ENCODE data around the gene CD93.

CD93 gene

GRCh38 chr20:23034721-23035671 is 51.1 kb downstream of the CD93 start, which contains the start of gene SSTR4:
Gene SSTR4 (plus strand): TSS chr20:23035312. CDS start chr20:23035484, 172 bp downstream.
- no peak for FAIRE-seq

GRCh38 chr20:23033918-23034317 is 52.2 kb downstream of the CD93 start:
- FAIRE-seq: no peak

GRCh38 chr20:23032750-23033078 is 53.4 kb downstream of the CD93 start:
- FAIRE-seq: no peak

GRCh38 chr20:23032056-23032749 is 53.9 kb downstream of the CD93 start:
- FAIRE-seq: no peak

GRCh38 chr20:23031346-23031745 is 54.8 kb downstream of the CD93 start:
- no peak for FAIRE-seq
